ENCODE results near the gene NGB.
"Not testable (repeated sequence)": the region's sequence is repeated elsewhere in the genome, so short reads cannot be mapped to it uniquely, and the experiment has no call there.

The NGB gene, protein sequence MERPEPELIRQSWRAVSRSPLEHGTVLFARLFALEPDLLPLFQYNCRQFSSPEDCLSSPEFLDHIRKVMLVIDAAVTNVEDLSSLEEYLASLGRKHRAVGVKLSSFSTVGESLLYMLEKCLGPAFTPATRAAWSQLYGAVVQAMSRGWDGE

GRCh38 chr14:77271113-77271710, at the start of gene NGB:
Gene NGB (minus strand): TSS chr14:77271206. CDS start chr14:77270937, 269 bp downstream.
- no peak for DNase-seq (ENCODE audit: low read depth)

- DNase-seq (ENCODE audit: low read depth), result peak; percentile 86
Measured at GRCh38 chr14:77320238-77320935, 49.4 kb upstream of the NGB start, which contains the start of gene POMT2. Gene POMT2 (minus strand): TSS chr14:77320883. CDS start chr14:77320681, 202 bp downstream.

DNA sequence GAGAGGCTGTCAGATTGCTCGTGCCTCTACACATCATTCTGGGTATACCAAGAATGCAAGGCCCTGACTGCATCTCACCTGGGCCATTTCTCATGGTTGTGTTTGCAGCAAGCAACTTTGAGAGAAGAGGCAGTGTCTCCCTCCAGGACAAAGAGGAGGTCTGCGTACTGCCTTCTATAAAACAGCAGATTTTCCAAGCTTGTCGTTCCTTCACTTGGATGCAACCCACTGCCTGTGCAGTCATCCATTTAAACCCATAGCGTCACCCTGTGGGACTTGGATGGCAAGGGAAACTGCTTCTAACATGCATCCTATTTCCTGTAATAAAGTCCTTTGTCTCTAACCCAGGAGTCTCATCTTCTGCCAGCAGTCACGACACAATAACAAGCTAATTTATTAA, 48.4 kb upstream of the NGB start:
- no peak for DNase-seq (ENCODE audit: low read depth)

GRCh38 chr14:77318756-77319155, 47.8 kb upstream of the NGB start:
- DNase-seq (ENCODE audit: low read depth), result not testable (repeated sequence)

GRCh38 chr14:77318006-77318553, 47.1 kb upstream of the NGB start:
- no peak for DNase-seq (ENCODE audit: low read depth)

GRCh38 chr14:77316872-77317301, 45.9 kb upstream of the NGB start:
- peak; percentile 24 for DNase-seq (ENCODE audit: low read depth)

DNA sequence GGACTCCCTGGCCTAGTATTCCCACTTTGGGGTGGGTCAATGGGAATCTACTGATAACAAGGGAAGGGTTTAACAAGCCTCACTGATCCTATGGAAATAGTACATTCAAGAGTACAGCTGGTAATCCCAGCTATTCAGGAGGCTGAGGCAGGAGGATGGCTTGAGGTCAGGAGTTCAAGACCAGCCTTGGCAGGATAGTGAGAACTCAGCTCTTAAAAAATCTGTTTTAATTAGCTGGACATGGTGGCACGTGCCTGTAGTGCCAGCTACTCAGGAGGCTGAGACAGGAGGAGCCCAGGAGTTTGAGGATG, 45.1 kb upstream of the NGB start:
- DNase-seq (ENCODE audit: low read depth), result no peak

GRCh38 chr14:77314539-77315457, 43.8 kb upstream of the NGB start:
- DNase-seq (ENCODE audit: low read depth), result no peak

- DNase-seq (ENCODE audit: low read depth), result peak; percentile 96
Measured at GRCh38 chr14:77314043-77314442, 43.0 kb upstream of the NGB start.

DNA sequence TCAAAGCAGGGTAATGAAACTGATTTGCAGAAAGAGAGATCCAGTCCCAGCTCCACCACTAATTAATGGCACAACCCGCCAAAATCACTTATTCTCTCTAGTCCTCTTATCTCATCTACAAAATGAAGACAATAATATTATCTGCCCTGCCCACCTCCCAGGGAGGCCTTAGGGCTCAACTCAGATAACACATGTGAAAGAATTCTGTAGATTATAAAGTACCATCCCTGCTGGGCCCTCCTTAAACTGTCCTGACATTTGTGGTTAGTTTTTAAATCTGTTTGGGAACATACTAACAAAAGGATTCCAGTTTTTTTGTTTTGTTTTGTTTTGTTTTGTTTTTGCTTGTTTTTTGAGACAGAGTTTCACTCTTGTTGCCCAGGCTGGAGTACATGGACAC, 42.4 kb upstream of the NGB start:
- DNase-seq (ENCODE audit: low read depth), result no peak

DNA sequence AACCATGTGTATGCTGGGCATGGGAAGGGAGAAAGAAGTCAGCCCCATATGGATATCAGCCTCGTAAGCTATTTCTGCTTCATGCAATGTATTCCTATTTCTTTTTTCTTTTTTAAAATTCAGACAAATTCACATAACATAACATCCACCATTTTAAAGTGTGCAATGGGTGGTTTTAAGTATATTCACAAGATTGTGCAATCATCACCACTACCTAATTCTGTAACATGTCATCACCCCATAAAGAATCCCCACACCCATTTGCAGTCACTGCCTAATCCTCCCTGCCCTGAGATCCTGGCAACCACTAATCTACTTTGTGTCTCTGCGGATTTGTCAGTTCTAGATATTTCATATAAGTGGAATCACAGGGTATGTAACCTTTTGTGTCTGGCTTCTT, 40.2 kb upstream of the NGB start:
- DNase-seq (ENCODE audit: low read depth), result peak; percentile 45

GRCh38 chr14:77310026-77310425, 39.0 kb upstream of the NGB start:
- DNase-seq (ENCODE audit: low read depth), result no peak

DNA sequence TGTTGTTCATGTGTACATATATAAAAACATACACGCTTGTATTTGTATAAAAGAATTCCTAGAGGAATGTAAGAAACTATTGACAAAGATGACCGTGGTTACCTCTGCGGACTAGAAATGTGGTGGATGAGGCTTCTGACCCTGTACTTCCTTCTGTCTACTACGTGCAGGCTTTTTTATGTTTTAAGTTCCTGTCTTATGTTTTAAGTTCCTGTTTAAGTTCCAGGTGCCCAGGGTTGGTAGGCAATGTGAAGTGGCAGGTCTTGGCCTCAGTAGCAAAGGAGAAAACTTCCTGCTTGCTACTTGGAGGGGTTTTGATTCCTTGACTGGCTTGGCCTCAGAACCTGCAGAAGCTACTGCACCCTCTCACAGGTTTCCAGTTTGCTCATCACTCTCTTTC, 38.1 kb upstream of the NGB start:
- DNase-seq (ENCODE audit: low read depth), result no peak

DNA sequence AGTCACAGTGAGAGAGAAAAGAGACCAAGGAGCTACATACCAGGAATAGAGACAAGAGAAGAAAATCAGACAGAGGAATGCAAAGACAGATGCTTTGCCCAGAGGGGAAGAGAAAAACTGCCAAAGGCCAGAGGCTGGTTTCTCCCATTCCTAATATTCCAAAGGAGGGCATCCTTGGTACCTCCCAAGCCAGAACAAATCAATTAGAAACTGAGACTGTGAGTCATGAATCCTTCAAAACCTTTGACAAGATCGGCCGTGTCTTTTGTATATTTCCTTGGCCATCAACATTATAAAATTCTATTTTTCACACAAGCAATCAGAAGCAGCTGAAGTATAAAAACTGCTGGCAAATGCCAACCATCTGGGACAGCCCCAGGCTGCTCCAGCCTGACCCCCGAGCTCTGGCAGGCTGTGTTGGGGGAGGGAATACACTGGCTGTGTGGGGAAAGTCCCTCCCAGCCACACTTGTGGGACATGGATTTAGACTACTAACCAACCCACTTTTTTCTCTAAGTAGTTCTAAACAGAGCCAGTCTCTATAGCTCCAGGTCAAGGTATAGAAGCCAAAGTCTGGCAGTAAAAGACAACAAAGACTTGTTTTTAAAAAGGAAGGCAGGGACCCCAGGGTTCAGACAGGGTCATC, 36.0 kb upstream of the NGB start:
- peak; percentile 48 for DNase-seq (ENCODE audit: low read depth)

- no peak for DNase-seq (ENCODE audit: low read depth)
Measured at GRCh38 chr14:77306416-77306815, 35.4 kb upstream of the NGB start.

DNA sequence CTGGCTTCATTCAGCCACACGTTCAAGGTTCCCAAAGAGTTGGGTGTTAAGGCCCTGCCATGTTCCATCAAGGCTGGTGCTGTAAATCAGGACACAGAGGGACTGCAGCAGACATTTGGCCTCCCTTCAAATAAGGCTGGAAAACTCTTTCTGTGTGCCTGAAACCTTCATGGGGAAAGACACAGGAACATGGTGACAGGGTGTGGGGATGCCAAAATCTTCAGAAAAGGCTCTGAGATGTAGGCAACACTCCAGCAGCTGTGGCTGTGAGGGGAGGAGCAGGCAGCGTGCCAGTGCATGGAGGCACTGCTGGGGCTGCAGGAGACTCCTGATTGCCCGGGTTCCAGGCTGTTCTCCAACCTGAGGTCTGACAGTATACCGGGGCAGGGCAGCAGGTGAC, 34.7 kb upstream of the NGB start:
- DNase-seq (ENCODE audit: low read depth), result no peak

DNA sequence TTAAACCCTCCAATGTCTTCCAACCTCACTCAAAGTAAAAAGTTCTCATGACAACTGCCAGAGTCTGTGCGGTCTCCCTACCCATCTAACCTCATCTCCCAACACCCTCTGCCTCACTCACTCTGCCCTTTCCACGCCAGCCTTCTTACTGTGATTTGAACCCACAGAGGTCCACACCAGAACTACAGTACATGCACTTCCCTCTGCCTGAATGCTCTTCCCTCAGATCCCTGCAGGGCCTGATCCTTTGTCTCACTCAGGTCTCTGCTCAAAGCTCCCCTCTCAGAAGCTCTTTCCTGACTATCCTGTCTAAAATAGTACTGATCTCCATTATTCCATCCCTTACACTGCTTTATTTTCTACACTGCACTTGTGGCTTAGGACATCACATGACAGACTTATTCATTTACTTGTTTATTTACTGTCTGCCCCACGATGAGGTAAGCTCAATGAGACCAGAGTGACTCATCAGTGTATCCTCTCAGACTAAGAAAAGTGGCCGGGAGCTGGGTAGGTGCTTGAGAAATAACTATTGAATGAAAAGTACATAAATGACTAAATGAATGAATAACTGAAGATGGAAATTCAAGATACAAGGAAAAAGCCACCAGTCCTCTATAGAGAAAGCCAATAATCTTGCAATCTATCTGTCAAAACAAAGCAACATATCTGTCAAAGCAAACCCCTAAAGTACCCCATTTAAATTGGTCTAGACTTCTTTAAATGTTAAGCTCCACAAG, 32.6 kb upstream of the NGB start:
- DNase-seq (ENCODE audit: low read depth), result peak; percentile 99

- DNase-seq (ENCODE audit: low read depth), result peak; percentile 79
Measured at GRCh38 chr14:77302926-77303325, 31.9 kb upstream of the NGB start.

DNA sequence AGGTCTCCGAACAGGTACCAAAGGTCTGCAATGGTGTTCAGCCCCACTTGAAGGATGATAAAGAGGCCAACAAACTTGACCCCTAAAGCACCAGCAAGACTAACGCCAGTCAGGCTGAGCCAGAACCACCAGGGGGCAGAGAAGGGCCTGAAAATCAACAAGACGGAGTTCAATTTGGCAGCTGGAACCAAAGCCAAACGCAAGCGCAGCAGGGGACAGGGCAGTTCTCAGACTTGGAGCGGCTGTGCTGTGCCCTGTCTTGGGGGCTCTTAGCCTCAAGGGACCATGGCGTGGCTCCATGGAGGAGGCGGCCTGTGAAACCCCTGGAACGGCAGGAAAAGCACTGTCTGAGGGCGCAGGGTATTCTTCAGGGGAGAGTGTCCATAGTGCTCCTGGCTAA, 30.1 kb upstream of the NGB start:
- peak; percentile 87 for DNase-seq (ENCODE audit: low read depth)

DNA sequence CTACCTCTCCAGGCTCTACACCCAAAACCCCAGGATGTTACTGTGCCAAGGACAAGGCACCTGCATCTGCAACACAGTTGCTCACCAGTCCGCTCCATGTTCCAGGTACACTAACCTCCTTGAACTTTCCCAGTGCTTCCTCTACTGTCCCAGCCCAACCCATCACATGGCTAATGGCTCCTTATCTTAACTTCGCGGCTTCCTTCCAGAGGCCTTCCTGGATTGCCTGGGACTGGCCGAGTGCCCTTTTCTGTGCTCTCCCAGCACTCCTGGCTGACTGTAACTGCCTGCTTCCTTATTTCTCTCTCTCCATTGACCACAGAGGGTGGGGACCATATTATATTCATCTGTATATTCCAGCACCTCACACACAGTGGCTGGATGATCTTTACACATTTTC, 28.8 kb upstream of the NGB start:
- no peak for DNase-seq (ENCODE audit: low read depth)

- no peak for DNase-seq (ENCODE audit: low read depth)
Measured at GRCh38 chr14:77296906-77297305, 25.9 kb upstream of the NGB start.
